ENCODE measurements around the gene GATAD2A.

DNA sequence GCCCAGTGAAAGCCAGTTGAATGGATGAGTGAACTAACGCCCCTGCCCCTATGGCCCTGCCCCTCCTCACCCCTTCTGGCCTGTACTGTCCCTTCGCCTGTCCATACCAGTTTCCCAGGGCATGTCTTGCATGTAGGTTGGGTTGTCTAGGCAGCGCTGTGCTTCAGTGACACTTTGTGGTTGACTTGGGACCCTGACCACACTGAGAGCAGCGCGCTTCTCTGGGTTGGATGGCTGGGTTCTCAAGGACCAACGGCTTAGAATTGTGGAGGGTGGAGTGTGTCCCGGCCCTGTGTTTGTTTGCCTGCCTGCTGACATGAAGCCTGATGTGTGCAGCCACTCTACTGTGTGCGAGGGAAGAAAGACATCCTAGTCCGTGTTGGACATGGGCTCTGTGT is 15.8 kb downstream of the GATAD2A start:
- TF ChIP-seq POLR2A (IDR thresholded peaks at IDR 0.05) = no peak
- TF ChIP-seq, protein P1, sequence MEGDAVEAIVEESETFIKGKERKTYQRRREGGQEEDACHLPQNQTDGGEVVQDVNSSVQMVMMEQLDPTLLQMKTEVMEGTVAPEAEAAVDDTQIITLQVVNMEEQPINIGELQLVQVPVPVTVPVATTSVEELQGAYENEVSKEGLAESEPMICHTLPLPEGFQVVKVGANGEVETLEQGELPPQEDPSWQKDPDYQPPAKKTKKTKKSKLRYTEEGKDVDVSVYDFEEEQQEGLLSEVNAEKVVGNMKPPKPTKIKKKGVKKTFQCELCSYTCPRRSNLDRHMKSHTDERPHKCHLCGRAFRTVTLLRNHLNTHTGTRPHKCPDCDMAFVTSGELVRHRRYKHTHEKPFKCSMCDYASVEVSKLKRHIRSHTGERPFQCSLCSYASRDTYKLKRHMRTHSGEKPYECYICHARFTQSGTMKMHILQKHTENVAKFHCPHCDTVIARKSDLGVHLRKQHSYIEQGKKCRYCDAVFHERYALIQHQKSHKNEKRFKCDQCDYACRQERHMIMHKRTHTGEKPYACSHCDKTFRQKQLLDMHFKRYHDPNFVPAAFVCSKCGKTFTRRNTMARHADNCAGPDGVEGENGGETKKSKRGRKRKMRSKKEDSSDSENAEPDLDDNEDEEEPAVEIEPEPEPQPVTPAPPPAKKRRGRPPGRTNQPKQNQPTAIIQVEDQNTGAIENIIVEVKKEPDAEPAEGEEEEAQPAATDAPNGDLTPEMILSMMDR (IDR thresholded peaks at IDR 0.05) = no peak

All from Peyer's patch (tissue), 4 donors.